Lung (tissue), 12 donors: Measurements from ENCODE around the gene CCL23. TPM values are rescaled to one million over a fixed set of nuclear protein-coding genes. Genes with fewer than 3 reads are reported as not detected.
"Not testable (repeated sequence)": the region's sequence is repeated elsewhere in the genome, so short reads cannot be mapped to it uniquely, and the experiment has no call there.

ENCODE experiments used
- ATAC-seq: fragments of 200-7000 bp; cut with Tn5 transposase; one replicate; pipeline ENCODE4 v1.9.1; 2020; ENCODE audit warnings: moderate number of reproducible peaks; ENCODE audit not compliant: insufficient read depth, low FRiP score
- DNase-seq, 3 donors: peaks; one replicate each; pipeline ENCODE4 v3.0.0-alpha.2; 2013 to 2017
- H3K27ac ChIP-seq, 2 donors: one replicate each; pipeline ENCODE4 v1.5.1; 2013; ENCODE audit warnings: mild to moderate bottlenecking in 2 of 2, moderate library complexity in 2 of 2, control low read depth in 1 of 2, inconsistent platforms in 1 of 2, low read depth in 1 of 2, low read length in 1 of 2
- H3K27me3 ChIP-seq, 3 donors: one replicate each; pipeline ENCODE4 v1.5.1; 2013; ENCODE audit warnings: low read length in 2 of 3; ENCODE audit not compliant: control insufficient read depth in 3 of 3, insufficient read depth in 3 of 3
- H3K36me3 ChIP-seq, 4 donors: one replicate each; pipeline ENCODE4 v1.5.1; 2013; ENCODE audit warnings: low read length in 4 of 4, mild to moderate bottlenecking in 1 of 4, moderate library complexity in 1 of 4; ENCODE audit not compliant: control insufficient read depth in 4 of 4, insufficient read depth in 4 of 4
- H3K4me1 ChIP-seq, 5 donors: one replicate each; pipeline ENCODE4 v1.5.1; 2013; ENCODE audit warnings: low read length in 5 of 5, mild to moderate bottlenecking in 2 of 5, moderate library complexity in 1 of 5; ENCODE audit not compliant: control insufficient read depth in 5 of 5, insufficient read depth in 5 of 5
- H3K4me3 ChIP-seq: one replicate; pipeline ENCODE4 v1.5.1; 2013; ENCODE audit warnings: mild to moderate bottlenecking, control low read depth, moderate library complexity
- H3K9ac ChIP-seq, 2 donors: one replicate each; pipeline ENCODE4 v1.5.1; 2013; ENCODE audit warnings: low read length in 2 of 2, control low read depth in 1 of 2; ENCODE audit not compliant: insufficient read depth in 1 of 2
- H3K9me3 ChIP-seq, 4 donors: one replicate each; pipeline ENCODE4 v1.5.1; 2013; ENCODE audit warnings: low read length in 3 of 4, mild to moderate bottlenecking in 1 of 4, moderate library complexity in 1 of 4; ENCODE audit not compliant: control insufficient read depth in 4 of 4, insufficient read depth in 3 of 4
- CTCF ChIP-seq: IDR thresholded peaks from 2 replicates; pipeline ENCODE4 v1.5.1; 2012; ENCODE audit warnings: mild to moderate bottlenecking; ENCODE audit errors: control extremely low read depth, extremely low read depth
- WGBS, 2 donors: extraction: QIAGEN DNeasy Blood & Tissue Kit; methylation state at CpG; one replicate each; pipeline ENCODE4 v1.1.7; 2013; 5-methylcytosine and 5-hydroxymethylcytosine counted together
- polyA plus RNA-seq, 2 donors: library from polyadenylated mRNA; stranded (reverse); fragments of 200-250 nt; gene quantifications; one replicate each; pipeline ENCODE4 v1.2.1, GENCODE V29; 2013
- total RNA-seq, 2 donors: library from RNA; depleted of rRNA in 1 of 2; stranded (reverse); fragments of >200 nt in 1 of 2; gene quantifications; one replicate each; pipeline ENCODE4 v1.2.1, GENCODE V29; 2014 to 2021
- donor health status: control.
- donor health status: control.
- donor health status: Bipolar disorder and iron deficiency.
- donor health status: healthy.
- donor health status: DM: yes; HTN: yes; CAD: no.

The CCL23 gene
- total and polyA plus RNA-seq, 4 donors, result 5.1 to 34.4 (median 7.2) TPM; not detected in 1

- no peak for TF ChIP-seq CTCF
- no peaks in the 10 kb centered on the region for H3K27me3 ChIP-seq
- no peak overlapping the region for H3K27ac ChIP-seq
- peaks cover 0 to 2% (median 0%) of the 10 kb centered on the region in 5 donors for H3K4me1 ChIP-seq
- H3K4me3 ChIP-seq, result no peak overlapping the region
- DNase-seq (no peak), ATAC-seq (no peak)
- H3K36me3 ChIP-seq, result no peaks in the 10 kb centered on the region
- WGBS, 2 donors, result 81 to 89% methylated on average over 6 of the region's 6 CpGs
- no peak overlapping the region for H3K9ac ChIP-seq
- H3K9me3 ChIP-seq, result peaks cover 0 to 5% (median 0%) of the 10 kb centered on the region in 4 donors
Measured at GRCh38 chr17:36024106-36024869, 6.5 kb upstream of the CCL23 start.

DNA sequence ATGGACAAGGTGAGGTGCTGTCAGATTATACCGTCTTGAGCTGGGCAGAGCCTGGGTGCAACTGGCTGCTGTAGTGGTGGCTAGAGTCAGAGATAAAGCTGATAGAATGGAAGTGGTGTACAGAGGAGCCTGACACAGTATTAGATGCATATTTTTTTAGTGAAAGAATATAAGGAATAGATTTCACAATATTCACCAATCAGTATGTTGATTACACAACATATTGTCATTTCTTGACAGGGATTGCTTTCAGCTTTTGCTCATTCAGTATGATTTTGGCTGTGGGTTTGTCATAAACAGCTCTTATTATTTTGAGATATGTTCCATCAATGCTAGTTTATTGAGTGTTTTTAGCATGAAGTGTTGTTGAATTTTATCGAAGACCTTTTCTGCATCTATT is 1.7 kb upstream of the CCL23 start:
- DNase-seq, result no peak
- Histone ChIP-seq H3K9ac (no peak overlapping the region), H3K27me3 (no peaks in the 10 kb centered on the region), H3K4me3 (no peak overlapping the region), H3K36me3 (no peaks in the 10 kb centered on the region), H3K27ac (no peak overlapping the region), H3K9me3 (peaks cover 0 to 5% (median 0%) of the 10 kb centered on the region in 4 donors), H3K4me1 (peaks cover 0 to 6% (median 0%) of the 10 kb centered on the region in 5 donors)
- TF ChIP-seq CTCF, result no peak
- 86 to 98% methylated on average over 2 of the region's 2 CpGs for WGBS, 2 donors
- no peak for ATAC-seq

GRCh38 chr17:36016555-36016954 is 1.2 kb downstream of the CCL23 start:
- ATAC-seq, result no peak
- no peaks in the 10 kb centered on the region for H3K27me3 ChIP-seq
- TF ChIP-seq CTCF, result no peak
- no peak overlapping the region for H3K27ac ChIP-seq
- H3K36me3 ChIP-seq, result no peaks in the 10 kb centered on the region
- H3K4me1 ChIP-seq, result peaks cover 0 to 6% (median 0%) of the 10 kb centered on the region in 5 donors
- 94% methylated on average over 2 of the region's 2 CpGs for WGBS, 2 donors
- peaks cover 0 to 11% (median 2%) of the 10 kb centered on the region in 4 donors for H3K9me3 ChIP-seq
- no peak for DNase-seq
- H3K9ac ChIP-seq, result no peak overlapping the region
- no peak overlapping the region for H3K4me3 ChIP-seq

GRCh38 chr17:36015895-36016294 is 1.9 kb downstream of the CCL23 start:
- H3K27ac ChIP-seq, H3K9ac ChIP-seq, H3K4me3 ChIP-seq, H3K36me3 ChIP-seq, ATAC-seq, H3K27me3 ChIP-seq, H3K4me1 ChIP-seq, DNase-seq: not testable (repeated sequence)
- WGBS, 2 donors, result 97 to 98% methylated on average over 4 of the region's 4 CpGs
- peaks cover 0 to 11% (median 2%) of the 10 kb centered on the region in 4 donors for H3K9me3 ChIP-seq
